Measurements from ENCODE around the gene ZNF382. TPM values are rescaled to one million over a fixed set of nuclear protein-coding genes. Genes with fewer than 3 reads are reported as not detected.

The ZNF382 gene
- total RNA-seq (ENCODE audit: low replicate concordance), result 3.7 and 7.3 TPM in 2 replicates

DNA sequence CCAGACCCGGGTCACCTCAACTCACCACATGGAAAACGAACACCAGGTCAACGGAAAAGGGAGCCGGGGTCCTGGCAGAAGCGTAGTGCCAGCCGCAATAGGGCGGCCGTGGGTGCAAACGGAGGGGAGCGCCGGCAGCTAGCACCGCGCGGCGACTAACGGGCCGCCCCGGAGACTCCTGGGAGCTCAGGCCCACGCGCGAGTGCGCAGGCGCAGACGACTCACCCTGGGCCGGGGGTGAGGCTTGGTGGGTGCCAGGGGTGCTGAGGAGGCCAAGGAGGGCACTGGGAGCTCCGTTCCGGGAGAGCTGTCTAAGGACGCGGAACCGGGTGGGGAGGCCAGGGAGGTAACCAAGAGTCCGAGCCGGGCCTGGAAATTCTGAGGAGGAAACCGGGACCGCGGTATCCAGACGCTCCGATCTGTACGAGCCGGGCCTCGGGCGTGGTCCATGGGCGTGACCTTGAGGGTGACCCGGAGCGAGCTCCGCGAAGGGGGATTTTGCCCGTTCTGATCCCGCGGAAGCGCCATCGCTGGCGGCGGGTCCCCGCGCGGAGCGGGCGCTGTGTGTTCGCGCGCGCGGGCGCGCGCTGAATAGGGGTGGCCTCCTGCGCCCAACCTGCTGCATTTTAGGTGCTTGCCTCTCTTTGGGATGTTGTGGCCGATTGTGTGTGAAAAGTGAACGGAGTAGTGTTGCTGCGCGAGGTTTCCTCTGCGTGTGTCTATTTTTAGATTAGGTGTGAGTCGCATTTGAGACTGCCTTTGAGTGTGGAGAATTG is at the start of gene ZNF382:
Gene ZNF382 (plus strand): TSS at position 213 of the 776 bp plus-strand sequence. CDS start 4,602 bp downstream, outside the sequence.

DNA sequence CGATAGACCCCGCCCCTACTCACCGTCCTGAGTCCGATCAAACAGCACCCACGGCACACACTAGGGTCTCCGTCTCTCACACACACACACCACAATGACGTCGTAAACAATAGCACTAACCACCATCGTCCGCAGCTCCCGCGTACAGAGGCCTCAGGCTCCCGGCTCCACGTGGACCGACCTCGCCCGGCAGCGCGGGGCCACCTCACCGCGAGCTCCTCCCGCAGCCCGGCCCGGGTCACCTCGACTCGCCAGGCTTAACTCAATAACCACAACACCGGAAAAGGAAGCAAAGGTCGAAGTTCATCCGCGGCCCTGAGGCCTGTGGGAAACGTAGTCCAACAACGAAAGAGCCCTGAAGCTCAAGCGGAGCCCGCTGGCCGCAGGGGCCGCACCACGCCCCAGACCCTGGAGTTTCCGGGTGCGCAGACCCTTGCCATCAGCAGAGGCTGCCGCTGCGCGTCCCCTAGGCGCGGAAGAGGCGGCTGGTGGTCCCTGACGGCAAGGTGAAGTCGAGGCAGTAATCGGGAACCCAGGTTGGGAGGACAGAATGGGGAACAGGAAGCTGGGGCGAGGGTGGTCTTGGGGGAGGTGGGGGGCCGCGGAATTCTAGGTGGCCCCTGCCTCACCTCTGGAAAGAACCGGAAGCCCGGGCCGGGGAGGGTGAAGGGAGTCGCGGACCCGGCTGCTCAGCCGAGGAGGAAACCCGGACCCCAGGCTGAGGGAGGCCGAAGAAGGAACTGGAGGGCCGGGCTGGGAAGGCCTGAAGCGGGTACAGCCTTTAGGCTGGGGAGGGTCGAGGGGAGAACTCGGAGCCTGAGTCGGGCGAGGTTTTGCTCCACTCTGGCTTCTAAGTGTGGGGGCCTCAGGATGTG is 31.9 kb upstream of the ZNF382 start, which contains the start of gene ZNF529:
Gene ZNF529 (minus strand): TSS at position 273 of the 875 bp plus-strand sequence. CDS start 946 bp downstream, outside the sequence.

Other genes starting within 250 kb of the ZNF382 start
- 2.9 and 6.6 TPM in 2 replicates for gene ZFP14, start 226.1 kb upstream of the ZNF382 start, total RNA-seq (ENCODE audit: low replicate concordance)
- 4.9 and 5.9 TPM in 2 replicates for gene ZFP82, start 186.7 kb upstream of the ZNF382 start, total RNA-seq (ENCODE audit: low replicate concordance)
- gene ZNF566, start 115.8 kb upstream of the ZNF382 start, total RNA-seq (ENCODE audit: low replicate concordance), result 8.4 and 9.4 TPM in 2 replicates
- 6.2 and 8.0 TPM in 2 replicates for gene ZNF260, start 77.0 kb upstream of the ZNF382 start, total RNA-seq (ENCODE audit: low replicate concordance)
- gene ZNF529, start 32.0 kb upstream of the ZNF382 start, total RNA-seq (ENCODE audit: low replicate concordance), result 8.5 and 10.4 TPM in 2 replicates
- gene ZNF461, start 61.5 kb downstream of the ZNF382 start, total RNA-seq (ENCODE audit: low replicate concordance), result 10.6 and 17.9 TPM in 2 replicates
- 3.2 and 5.3 TPM in 2 replicates for gene ZNF567, start 82.3 kb downstream of the ZNF382 start, total RNA-seq (ENCODE audit: low replicate concordance)
- gene ZNF850, start 167.5 kb downstream of the ZNF382 start, total RNA-seq (ENCODE audit: low replicate concordance), result 1.2 and 5.9 TPM in 2 replicates
- gene ZNF790, start 233.1 kb downstream of the ZNF382 start, total RNA-seq (ENCODE audit: low replicate concordance), result 9.8 and 10.9 TPM in 2 replicates
- gene ZNF345, start 245.6 kb downstream of the ZNF382 start, total RNA-seq (ENCODE audit: low replicate concordance), result 1.3 and 2.3 TPM in 2 replicates

Measured in smooth muscle cell of the coronary artery (primary cell).